Large intestine (tissue), 3 donors: ENCODE data around the gene CAPN5. TPM values are rescaled to one million over a fixed set of nuclear protein-coding genes. Genes with fewer than 3 reads are reported as not detected.

Experiments used
- DNase-seq, 2 donors: peaks; one replicate each; pipeline versions ENCODE4 v3.0.0 to v3.0.0-alpha.2; 2013
- H3K27ac ChIP-seq: one replicate; pipeline ENCODE4 v1.5.1; 2013; ENCODE audit warnings: low read length
- H3K27me3 ChIP-seq: 2 replicates; pipeline ENCODE4 v1.6.1; 2013; ENCODE audit warnings: low read length; ENCODE audit not compliant: control insufficient read depth, insufficient read depth
- H3K36me3 ChIP-seq: 2 replicates; pipeline ENCODE4 v1.6.1; 2013; ENCODE audit warnings: low read length; ENCODE audit not compliant: control insufficient read depth, insufficient read depth
- H3K4me1 ChIP-seq: one replicate; pipeline ENCODE4 v1.6.1; 2013; ENCODE audit warnings: low read length; ENCODE audit not compliant: control insufficient read depth, insufficient read depth
- H3K4me3 ChIP-seq: one replicate; pipeline ENCODE4 v1.5.1; 2013; ENCODE audit warnings: low read length
- H3K9me3 ChIP-seq: one replicate; pipeline ENCODE4 v1.6.1; 2013; ENCODE audit warnings: mild to moderate bottlenecking, low read depth, low read length, moderate library complexity; ENCODE audit not compliant: control insufficient read depth
- WGBS: methylation state at CpG from one replicate; pipeline ENCODE4 v1.1.5; 2013; ENCODE audit warnings: low lambda C conversion rate; ENCODE audit not compliant: insufficient coverage; 5-methylcytosine and 5-hydroxymethylcytosine counted together
- polyA plus RNA-seq: library from polyadenylated mRNA; unstranded; fragments of 120-200 nt; gene quantifications from one replicate; pipeline ENCODE4 v1.2.1, GENCODE V29; 2013

Gene CAPN5
- polyA plus RNA-seq, 1 donor: 40.2 TPM

DNA sequence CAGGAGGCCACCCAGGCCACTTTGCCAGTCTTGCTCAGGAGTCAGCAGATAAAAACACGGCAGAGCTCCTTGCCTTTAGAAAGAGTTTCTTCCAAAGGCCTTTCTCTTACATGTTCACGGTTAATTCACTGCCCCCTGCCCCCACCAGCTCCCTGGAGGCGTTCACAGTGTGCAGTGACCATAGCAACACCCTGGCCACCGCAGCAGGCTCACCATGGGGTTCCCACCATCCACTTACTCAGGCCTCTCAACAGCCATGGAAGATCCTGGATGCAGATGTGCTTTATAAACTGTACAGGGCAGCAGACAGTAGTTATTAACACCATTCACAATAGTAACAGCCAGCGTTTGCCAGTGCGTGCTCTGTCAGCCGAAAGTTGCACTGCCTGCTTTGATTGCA is 50.7 kb downstream of the CAPN5 start:
- Histone ChIP-seq H3K27me3 (no peaks in the 10 kb centered on the region), H3K4me3 (no peak overlapping the region), H3K9me3 (no peaks in the 10 kb centered on the region), H3K27ac (no peak overlapping the region), H3K4me1 (no peaks in the 10 kb centered on the region), H3K36me3 (peaks cover 84% of the 10 kb centered on the region)
- DNase-seq: no peak
- no CpG with 5 or more reads among the region's 7 CpGs for WGBS

GRCh38 chr11:77118086-77118485 is 51.3 kb downstream of the CAPN5 start:
- Histone ChIP-seq H3K36me3 (peaks cover 86% of the 10 kb centered on the region), H3K4me1 (no peaks in the 10 kb centered on the region), H3K9me3 (no peaks in the 10 kb centered on the region), H3K27me3 (no peaks in the 10 kb centered on the region), H3K27ac (no peak overlapping the region), H3K4me3 (no peak overlapping the region)
- no peak for DNase-seq
- no CpG with 5 or more reads among the region's 17 CpGs for WGBS

DNA sequence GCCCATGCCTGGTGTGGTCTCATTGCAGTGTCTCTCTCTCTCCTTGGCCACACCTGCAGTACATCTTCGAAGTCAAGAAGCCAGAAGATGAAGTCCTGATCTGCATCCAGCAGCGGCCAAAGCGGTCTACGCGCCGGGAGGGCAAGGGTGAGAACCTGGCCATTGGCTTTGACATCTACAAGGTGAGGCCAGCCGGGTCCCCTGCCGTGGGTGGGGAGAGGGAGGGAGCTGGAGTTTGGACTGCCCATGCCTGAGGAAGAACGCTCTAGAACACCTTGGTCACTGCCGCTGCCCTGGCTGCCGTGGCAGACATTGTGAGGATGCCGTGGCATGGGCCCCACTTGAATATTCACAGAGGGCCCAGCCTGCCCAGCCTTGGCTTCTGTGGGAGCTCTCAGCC is 52.2 kb downstream of the CAPN5 start:
- no peak overlapping the region for H3K27ac ChIP-seq
- no peaks in the 10 kb centered on the region for H3K4me1 ChIP-seq
- WGBS: no CpG with 5 or more reads among the region's 12 CpGs
- no peak overlapping the region for H3K4me3 ChIP-seq
- no peaks in the 10 kb centered on the region for H3K9me3 ChIP-seq
- DNase-seq: no peak
- H3K36me3 ChIP-seq: peaks cover 93% of the 10 kb centered on the region
- no peaks in the 10 kb centered on the region for H3K27me3 ChIP-seq

DNA sequence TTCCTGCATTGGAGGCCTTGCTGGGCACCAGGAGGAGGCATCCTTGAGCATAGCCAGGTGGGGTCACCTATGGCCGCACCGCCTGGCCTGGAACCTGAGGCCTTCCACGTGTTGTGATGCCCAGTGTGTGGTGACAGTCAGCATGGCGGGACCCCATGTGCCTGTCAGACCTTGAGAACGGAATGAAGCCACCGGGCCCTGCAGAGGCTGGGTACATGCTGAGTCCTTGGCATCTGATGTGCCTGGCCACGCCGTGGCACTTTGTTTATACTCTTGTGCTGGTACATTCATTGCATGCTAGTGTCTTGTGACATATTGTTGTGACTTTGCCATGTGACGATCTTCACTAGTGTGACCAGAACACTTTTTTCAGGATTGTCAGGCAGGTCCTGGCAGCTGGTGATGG is 52.8 kb downstream of the CAPN5 start:
- no peak for DNase-seq
- no peaks in the 10 kb centered on the region for H3K4me1 ChIP-seq
- WGBS: no CpG with 5 or more reads among the region's 9 CpGs
- H3K36me3 ChIP-seq: peaks cover 93% of the 10 kb centered on the region
- no peak overlapping the region for H3K4me3 ChIP-seq
- no peak overlapping the region for H3K27ac ChIP-seq
- H3K9me3 ChIP-seq: no peaks in the 10 kb centered on the region
- no peaks in the 10 kb centered on the region for H3K27me3 ChIP-seq

DNA sequence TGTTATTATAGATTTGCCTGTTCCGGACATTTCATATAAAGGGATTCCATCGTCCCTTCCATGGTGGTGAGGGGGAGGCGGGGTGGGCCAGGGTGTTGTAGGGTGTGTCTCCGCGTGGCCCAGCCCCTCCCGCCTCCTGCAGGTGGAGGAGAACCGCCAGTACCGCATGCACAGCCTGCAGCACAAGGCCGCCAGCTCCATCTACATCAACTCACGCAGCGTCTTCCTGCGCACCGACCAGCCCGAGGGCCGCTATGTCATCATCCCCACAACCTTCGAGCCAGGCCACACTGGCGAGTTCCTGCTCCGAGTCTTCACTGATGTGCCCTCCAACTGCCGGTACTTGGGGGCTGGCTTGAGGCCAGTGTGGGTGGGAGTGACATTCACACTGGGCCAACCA is 53.8 kb downstream of the CAPN5 start:
- Histone ChIP-seq H3K9me3 (no peaks in the 10 kb centered on the region), H3K27ac (no peak overlapping the region), H3K4me1 (no peaks in the 10 kb centered on the region), H3K36me3 (peaks cover 89% of the 10 kb centered on the region), H3K4me3 (no peak overlapping the region), H3K27me3 (no peaks in the 10 kb centered on the region)
- 93% methylated on average over 3 of the region's 19 CpGs for WGBS
- no peak for DNase-seq

GRCh38 chr11:77121096-77121640 is 54.4 kb downstream of the CAPN5 start:
- Histone ChIP-seq H3K4me3 (no peak overlapping the region), H3K27ac (no peak overlapping the region), H3K27me3 (no peaks in the 10 kb centered on the region), H3K4me1 (no peaks in the 10 kb centered on the region), H3K9me3 (no peaks in the 10 kb centered on the region), H3K36me3 (peaks cover 85% of the 10 kb centered on the region)
- no CpG with 5 or more reads among the region's 10 CpGs for WGBS
- DNase-seq: no peak

DNA sequence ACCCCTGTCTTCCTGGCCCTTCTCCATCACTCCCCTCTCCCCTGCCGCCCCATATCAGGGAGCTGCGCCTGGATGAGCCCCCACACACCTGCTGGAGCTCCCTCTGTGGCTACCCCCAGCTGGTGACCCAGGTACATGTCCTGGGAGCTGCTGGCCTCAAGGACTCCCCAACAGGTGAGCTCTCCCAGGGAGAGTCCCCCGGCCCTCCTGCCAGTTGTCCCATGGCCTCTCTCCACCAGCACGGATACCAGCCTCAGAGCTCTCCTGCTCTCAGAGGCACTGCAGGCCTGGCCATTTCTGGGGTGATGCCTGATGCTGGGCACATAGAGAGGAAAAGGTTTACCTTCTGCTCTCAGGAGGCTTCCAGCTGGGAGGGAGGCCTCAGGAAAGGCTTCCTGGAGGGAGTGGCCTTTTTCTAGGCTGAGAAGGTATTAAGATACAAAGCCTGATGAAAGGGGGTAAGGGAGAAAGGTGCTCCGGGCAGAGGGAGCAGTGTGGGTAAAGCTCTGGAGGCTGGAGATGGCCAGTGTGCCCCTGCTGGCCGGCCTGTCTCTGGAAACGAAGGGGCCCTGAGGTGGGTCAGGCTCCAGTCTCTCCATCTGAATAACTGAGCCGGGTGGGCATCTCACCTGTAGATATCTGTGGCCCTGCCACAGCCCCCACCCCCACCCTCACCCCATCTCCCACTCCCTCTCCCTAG is 55.3 kb downstream of the CAPN5 start:
- DNase-seq: no peak
- H3K9me3 ChIP-seq: no peaks in the 10 kb centered on the region
- H3K27ac ChIP-seq: no peak overlapping the region
- H3K4me3 ChIP-seq: no peak overlapping the region
- H3K27me3 ChIP-seq: no peaks in the 10 kb centered on the region
- no CpG with 5 or more reads among the region's 8 CpGs for WGBS
- peaks cover 3% of the 10 kb centered on the region for H3K4me1 ChIP-seq
- H3K36me3 ChIP-seq: peaks cover 77% of the 10 kb centered on the region

GRCh38 chr11:77122576-77123212 is 55.9 kb downstream of the CAPN5 start:
- H3K36me3 ChIP-seq: peaks cover 70% of the 10 kb centered on the region

GRCh38 chr11:77123591-77123990 is 56.8 kb downstream of the CAPN5 start:
- H3K27ac ChIP-seq: no peak overlapping the region
- H3K36me3 ChIP-seq: peaks cover 61% of the 10 kb centered on the region
- no CpG with 5 or more reads among the region's 8 CpGs for WGBS
- no peak for DNase-seq
- no peaks in the 10 kb centered on the region for H3K27me3 ChIP-seq
- H3K9me3 ChIP-seq: no peaks in the 10 kb centered on the region
- H3K4me3 ChIP-seq: no peak overlapping the region
- H3K4me1 ChIP-seq: peaks cover 7% of the 10 kb centered on the region

More at GRCh38 chr11:77122576-77123212, 55.9 kb downstream of the CAPN5 start:
- no peak overlapping the region for H3K4me3 ChIP-seq
- no CpG with 5 or more reads among the region's 7 CpGs for WGBS
- H3K27me3 ChIP-seq: no peaks in the 10 kb centered on the region
- no peaks in the 10 kb centered on the region for H3K9me3 ChIP-seq
- H3K4me1 ChIP-seq: peaks cover 7% of the 10 kb centered on the region
- DNase-seq: no peak
- no peak overlapping the region for H3K27ac ChIP-seq

GRCh38 chr11:77124041-77124440 is 57.3 kb downstream of the CAPN5 start:
- H3K4me3 ChIP-seq: no peak overlapping the region
- no peaks in the 10 kb centered on the region for H3K27me3 ChIP-seq
- H3K27ac ChIP-seq: no peak overlapping the region
- DNase-seq: no peak
- peaks cover 7% of the 10 kb centered on the region for H3K4me1 ChIP-seq
- no peaks in the 10 kb centered on the region for H3K9me3 ChIP-seq
- peaks cover 57% of the 10 kb centered on the region for H3K36me3 ChIP-seq
- WGBS: 100% methylated on average over 1 of the region's 8 CpGs
